GM18508 (cell line): ENCODE results near the gene SPEM3.

Experiments used
- ATAC-seq: cut with Tn5 transposase; IDR thresholded peaks from one replicate; pipeline ENCODE4 v1.9.1; 2021; ENCODE audit warnings: moderate number of reproducible peaks; ENCODE audit not compliant: insufficient read depth, unreplicated experiment

Gene SPEM3

DNA sequence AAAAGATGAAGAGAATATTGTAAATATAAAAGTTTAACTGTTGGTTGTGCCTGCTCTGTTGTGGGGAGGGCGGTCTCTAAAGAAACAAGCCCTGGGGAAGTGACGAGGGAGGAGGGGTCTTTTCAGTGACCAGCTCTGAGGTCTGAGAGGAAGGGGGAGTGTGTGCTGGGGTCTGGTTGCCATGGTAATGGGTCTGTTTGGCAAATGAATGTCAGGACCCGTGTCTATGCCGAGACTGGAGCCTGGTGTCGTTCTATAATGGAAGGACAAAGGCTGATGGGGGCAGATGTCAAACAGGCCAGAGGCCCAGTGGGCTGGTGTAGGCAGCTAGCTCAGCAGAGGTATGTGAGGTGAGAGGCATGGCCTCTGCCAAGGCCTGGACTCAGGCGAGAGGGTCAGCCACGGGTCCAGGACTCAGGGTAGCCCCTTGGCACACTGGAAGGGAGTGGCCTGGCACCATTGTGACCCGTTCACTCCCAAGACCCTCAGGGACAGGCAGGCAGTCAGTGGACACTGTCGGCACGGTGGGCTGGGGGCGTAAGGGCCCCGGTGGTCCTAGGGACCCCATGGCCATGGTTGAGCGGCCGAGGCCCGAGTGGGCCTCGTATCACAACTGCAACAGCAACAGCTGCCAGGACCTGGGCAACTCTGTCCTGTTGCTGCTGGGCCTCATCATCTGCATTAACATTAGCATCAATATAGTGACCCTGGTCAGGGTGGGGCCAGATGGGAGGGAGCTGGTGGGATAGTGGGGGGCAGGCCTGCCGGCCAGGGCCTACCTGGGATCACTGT, 8.6 kb upstream of the SPEM3 start, which contains the start of gene SPEM1:
Gene SPEM1 (plus strand): TSS at position 506 of the 792 bp plus-strand sequence. CDS start 61 bp downstream, at position 567.
- no peak for ATAC-seq

DNA sequence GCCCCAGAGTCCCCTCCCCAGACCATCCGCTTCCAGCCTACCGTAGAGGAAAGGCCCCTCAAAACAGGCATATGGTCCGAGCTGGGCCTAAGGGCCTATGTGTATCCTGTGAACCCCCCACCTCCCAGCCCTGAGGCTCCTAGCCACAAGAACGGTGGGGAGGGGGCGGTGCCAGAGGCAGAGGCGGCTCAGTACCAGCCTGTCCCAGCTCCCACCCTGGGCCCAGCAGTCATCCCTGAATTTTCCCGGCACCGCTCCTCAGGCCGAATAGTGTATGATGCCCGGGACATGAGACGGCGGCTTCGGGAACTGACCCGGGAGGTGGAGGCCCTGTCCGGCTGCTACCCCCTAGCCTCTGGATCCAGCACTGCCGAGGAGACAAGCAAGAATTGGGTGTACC, 7.5 kb upstream of the SPEM3 start:
- ATAC-seq, result no peak

DNA sequence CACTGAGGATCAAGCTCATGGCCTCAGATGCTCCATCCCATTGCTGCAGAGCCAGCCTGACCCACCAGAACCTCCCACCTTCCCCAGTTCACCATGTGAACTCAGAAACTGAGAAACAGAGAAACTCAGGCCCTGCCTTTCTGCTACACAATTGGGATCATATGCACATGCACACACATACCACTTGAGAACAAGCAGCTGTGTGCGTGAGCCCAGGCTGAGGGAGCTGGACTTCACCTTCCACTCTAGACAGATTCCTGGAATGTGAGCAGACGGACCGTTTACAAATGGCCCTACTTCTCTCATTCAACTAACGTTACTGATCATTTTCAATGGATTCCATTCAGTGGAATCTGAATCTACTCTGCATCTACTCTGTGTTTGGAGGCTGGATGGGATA, 5.0 kb upstream of the SPEM3 start:
- no peak for ATAC-seq

DNA sequence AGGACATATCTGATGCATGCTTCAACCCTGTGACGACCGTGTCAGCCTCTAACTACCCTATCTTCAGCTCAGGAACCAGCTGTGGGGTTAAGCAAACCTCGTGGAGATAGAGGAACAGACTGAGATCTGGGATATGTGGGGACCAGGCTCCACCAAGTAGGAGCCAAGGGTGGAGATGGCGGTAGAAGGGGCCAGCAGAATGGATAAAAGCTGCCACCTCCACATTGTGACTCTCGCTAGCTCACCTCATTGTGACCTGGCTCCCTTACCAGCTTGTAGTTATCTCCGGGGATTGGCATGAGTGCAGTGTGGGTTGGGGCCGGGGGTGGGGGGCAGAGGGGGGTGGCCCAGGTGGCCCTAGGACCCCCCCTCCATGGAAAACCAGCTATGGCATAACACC, 3.3 kb upstream of the SPEM3 start, which contains the start of gene SPEM2:
Gene SPEM2 (plus strand): TSS at position 301 of the 400 bp plus-strand sequence. CDS start 73 bp downstream, at position 374.
- ATAC-seq, result no peak

DNA sequence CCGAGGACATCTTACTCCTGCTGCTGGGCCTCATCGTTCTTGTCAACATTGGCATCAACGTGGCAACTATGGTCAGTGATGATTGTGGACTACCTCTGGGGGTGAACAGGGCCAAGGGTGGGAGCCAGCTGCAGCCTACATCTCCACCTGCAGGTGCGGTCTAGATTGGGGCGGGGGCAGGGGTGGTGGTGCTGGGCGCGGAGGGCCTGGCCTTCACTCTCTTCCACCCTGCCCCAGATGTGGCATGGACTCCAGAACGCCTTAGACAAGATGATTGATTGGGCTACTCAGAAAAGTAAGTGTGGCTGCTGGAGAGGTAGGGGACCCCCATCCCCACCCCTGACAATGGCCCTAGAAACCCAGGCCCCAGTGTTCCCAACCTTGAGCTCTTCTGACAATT, 2.9 kb upstream of the SPEM3 start:
- no peak for ATAC-seq

DNA sequence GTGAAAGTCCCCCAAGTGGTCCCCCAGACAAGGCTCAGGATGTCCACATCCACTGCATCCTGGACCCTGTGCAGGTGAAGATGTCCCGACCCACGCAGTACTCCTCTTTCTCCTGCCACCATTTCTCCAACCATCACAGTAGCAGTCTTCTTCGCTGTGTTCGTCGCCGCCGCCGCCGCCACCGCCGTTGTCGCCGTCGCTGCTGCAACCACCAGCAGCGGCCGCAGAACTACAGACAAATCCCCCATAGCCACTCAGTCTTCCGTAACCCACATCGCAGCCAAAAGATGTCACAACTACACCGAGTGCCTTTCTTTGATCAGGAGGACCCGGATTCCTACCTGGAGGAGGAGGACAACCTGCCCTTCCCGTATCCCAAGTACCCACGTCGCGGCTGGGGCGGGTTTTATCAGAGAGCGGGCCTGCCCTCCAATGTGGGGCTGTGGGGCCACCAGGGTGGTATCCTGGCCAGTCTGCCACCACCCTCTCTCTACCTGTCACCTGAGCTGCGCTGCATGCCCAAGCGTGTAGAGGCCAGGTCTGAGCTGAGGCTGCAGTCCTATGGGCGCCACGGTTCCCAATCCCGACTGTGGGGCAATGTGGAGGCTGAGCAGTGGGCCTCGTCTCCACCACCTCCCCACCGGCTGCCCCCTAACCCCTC, 2.3 kb upstream of the SPEM3 start:
- ATAC-seq, result no peak

DNA sequence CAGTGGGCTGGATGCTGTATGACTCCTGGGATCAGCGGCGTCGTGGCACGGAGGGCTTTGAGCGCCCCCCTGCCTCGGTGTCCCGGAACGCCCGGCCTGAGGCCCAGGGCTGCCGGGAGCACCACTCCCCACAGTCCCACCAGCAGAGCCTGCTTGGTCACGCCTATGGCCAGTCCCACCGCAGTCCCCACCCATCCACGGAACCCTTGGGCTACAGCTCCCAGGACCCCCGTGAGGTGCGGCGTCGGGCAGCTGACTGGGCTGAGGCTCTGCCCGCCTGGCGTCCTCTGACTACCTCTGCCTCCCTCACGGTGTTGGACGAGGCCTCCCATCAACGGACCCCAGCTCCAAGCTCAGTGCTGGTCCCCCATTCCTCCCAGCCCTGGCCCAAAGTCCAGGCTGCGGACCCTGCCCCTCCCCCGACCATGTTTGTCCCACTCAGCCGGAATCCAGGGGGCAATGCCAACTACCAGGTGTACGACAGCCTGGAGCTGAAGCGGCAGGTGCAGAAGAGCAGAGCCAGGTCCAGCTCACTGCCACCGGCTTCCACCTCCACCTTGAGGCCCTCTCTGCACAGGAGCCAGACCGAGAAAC, 1.7 kb upstream of the SPEM3 start:
- no peak for ATAC-seq

DNA sequence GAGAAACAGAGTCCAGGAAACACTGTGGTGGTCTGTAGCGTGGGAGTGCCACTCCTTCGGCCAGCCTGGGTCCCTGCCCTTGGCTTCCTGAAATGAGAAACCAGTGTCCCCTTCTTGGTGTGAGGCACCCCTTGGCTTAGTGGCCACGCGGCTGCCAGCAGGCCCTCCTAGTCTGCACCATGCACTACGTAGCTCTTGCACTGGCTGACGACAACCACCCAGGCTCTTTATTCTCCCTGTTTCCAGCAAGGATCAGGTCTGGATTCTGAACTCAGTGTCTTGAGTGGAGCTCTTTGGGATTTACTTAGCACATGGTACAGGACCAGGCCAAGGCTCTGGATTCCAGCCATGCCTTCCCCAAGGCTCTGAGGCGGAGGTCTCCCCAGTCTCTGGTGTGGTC, 1.1 kb upstream of the SPEM3 start:
- no peak for ATAC-seq

DNA sequence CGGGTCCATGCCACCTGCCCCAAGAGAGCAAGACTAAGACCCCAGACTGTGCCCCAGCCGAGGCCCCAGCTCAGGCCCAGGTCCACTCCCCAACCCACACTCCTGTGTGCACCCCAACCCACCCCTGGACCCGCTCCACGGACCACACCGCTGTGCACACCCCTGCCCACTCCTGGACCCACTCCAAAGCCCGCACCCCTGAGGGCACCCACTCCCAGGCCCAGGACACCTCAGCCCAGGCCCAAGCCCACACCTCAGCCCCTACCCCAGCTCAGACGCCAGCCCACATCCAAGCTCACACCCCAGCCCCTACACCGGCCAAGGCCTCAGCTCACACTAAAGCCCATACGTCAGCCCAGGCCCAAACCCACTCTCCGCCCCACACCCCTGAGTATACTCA, 1.1 kb downstream of the SPEM3 start:
- no peak for ATAC-seq

DNA sequence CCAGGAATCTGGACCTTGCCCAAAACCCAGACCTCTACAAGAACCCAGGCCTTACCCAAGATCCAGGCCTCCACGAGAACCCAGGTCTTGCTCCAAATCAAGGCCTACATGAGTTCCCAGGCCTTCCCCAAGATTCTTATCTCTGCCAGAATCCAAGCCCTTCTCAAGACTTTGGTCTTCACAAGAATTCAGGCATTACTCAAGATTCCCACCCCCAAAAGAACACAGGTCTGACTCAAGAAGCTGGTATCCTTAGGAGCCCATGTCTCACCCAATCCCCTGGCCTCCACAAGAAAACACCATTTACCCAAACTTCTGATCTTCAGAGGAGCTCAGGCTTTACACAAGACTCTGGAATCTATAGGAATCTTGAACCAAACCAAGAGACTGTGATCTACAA, 2.6 kb downstream of the SPEM3 start:
- ATAC-seq, result no peak

DNA sequence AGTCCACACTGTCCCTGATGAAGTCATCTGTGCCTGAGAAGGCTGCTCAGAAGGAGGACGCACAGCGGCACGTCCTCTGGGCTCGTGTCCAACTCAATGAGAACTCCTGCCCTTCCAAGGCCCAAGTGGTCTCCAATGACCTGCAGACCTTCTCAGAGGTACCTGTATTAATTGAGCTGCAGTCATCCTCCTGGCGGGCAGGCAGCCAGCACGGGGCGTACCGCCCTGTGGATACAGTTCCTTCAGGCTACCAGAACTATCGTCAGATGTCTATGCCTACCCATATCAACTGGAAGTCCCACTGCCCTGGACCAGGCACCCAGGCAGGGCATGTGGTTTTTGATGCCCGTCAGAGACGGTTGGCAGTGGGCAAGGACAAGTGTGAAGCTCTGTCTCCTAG, 3.6 kb downstream of the SPEM3 start:
- ATAC-seq, result no peak

DNA sequence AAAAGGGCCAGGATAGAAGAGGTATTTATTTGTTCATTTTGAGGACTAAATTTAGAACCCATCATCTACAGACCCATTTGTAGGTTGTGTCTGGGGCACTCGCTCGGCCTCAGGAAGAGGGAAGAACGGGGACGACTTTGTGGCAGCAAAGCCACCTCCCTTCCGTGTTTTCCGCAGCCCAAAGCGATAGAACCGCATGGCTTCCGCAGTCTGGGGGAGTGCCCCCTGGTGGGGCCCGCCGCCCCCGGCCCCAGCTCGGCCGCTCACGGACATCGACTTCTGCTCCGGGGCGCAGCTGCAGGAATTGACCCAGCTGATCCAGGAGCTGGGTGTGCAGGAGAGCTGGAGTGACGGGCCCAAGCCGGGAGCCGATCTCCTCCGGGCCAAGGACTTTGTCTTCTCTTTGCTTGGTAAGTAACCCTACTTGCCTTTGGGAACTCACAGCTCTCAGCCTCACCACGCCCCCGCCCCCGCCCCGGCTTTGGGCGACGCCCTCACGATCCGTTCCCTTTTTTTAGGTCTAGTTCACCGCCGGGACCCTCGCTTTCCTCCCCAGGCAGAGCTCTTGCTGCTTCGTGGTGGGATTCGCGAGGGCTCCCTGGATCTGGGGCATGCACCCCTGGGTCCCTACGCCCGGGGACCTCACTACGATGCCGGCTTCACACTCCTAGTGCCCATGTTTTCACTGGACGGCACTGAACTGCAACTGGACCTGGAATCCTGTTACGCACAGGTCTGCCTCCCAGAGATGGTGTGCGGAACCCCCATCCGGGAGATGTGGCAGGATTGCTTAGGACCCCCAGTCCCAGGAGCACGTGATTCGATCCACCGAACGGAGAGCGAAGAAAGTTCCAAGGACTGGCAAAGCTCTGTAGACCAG, 7.3 kb downstream of the SPEM3 start:
- ATAC-seq, result peak; percentile 18

DNA sequence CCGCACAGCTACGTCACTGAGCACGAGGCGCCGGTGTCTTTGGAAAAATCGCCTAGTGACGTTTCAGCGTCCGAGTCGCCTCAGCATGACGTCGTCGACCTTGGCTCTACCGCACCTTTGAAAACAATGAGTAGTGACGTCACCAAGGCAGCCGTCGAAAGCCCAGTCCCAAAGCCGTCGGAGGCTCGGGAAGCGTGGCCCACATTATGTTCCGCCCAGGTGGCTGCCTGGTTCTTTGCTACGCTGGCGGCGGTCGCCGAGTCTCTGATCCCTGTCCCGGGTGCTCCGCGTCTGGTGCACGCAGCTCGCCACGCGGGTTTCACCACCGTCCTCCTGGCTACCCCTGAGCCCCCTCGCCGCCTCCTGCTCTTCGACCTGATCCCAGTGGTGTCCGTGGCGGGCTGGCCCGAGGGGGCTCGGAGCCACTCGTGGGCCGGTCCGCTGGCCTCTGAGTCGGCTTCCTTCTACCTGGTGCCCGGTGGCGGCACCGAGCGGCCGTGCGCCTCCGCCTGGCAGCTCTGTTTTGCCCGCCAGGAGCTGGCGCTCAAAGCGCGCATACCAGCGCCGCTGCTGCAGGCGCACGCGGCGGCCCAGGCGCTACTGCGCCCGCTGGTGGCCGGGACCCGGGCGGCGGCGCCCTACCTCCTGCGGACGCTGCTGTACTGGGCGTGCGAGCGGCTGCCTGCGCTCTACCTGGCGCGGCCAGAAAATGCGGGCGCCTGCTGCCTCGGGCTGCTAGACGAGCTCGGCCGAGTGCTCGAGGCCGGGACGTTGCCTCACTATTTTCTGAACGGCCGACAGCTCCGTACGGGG, 8.1 kb downstream of the SPEM3 start:
- ATAC-seq, result no peak

DNA sequence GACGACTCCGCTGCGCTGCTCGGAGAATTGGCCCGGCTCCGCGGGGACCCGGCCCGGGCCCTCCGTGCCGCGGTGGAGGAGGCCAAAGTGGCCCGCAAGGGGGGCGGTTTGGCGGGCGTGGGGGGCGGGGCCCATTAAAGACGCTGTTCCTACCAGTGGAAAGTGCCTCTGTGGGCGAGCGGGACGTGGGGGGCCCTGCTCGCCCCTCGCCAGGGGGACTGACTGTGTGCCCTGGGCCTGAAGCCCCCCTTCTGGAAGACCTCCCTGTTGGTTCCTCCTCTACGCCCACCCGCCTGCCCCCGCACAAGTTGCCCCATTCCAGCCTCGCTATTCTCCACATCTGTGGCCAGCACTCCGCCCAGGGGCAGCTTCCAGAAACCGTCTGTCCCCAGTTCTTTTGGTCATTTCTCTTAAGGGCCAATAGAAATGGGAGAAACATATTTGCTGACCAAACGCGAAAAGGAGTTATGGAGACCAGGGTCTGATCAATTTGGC, 8.8 kb downstream of the SPEM3 start:
- ATAC-seq, result no peak

DNA sequence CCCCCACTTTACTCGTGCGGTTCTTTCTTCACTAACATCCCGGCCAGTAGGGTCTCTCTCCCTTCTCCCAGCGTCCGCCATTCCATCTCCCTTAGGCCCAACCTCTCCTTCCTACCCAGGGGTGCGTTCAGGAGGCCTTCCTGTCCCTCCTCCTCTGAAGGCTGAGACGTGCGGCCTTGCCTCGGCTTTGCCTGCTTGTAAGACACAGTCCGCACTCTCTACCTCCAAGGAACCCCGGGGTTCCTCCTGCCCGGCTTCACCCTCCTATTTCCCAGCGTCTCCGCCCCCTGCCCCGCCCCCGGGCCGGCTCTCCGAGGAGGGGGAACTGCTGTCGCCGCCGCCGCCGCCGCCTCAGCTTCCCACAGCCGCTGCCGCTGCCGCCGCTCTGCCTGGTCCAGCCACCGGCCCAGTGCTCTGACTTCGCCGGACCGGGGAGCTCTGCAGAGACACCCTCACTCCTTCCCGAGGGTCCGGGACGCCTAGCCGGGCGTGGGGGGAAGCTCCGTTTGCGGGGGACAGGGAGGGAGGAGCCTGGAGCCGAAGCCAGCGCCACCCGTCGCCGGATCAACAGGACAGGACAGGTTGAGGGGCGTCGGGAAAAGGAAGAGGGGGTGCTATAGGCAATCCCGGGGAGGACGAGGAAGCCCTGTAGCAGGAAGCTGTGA, 9.4 kb downstream of the SPEM3 start:
- ATAC-seq, result no peak

DNA sequence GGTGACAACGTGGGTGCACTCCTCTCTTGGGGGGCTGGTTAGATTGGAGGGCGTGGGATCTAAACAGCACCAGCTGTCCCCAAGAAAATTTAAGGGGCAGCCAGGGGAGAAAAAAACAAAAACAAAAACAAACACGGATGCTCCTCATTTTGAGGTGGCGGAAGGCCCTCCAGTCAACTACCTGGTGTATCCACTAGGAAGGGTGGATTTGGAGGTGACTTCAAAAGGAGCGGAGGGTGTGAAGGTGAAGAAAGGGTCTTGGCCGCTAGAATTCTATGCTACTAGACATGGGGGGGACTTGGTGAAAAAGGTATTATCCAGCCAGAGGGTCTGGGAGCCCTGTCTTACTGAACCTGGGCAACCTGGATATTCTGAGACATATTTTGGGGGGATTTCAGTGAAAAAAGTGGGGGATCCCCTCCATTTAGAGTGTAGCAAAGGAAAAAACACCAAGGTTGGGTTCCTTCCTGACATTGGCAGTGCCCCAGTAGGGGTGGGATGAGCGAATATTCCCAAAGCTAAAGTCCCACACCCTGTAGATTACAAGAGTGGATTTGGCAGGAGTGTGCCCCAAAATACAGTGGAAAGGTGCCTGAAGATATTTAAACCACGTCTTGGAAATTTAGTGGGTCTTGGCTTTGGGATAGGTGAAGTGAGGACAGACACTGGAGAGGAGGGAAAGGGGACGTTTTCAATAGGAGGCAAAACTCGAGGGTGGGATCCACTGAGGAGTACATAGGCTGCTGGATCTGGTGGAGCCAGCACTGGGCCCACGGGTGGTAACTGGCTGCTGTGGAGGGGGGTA, 10.2 kb downstream of the SPEM3 start:
- no peak for ATAC-seq

DNA sequence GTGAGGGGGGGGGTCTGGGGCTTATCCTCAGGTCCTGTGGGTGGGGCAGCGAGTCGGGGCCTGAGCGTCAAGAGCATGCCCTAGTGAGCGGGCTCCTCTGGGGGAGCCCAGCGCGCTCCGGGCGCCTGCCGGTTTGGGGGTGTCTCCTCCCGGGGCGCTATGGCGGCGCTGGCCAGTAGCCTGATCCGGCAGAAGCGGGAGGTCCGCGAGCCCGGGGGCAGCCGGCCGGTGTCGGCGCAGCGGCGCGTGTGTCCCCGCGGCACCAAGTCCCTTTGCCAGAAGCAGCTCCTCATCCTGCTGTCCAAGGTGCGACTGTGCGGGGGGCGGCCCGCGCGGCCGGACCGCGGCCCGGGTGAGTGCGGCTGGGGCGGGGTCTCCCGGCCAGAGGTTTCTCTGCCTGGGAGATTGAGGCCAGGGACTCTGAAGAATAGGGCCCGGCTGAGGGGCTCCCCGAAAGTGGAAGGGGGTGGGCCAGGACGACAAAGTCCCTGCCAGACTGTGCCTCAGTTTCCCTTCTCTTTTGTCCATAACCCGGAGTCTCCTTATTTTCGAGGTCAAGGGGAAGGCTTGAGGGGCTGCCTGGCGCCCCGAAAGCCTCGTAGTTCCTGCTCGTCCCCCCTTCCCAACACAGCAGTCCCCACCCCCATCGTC, 10.9 kb downstream of the SPEM3 start, which contains the start of gene FGF11:
Gene FGF11 (plus strand): TSS at position 51 of the 651 bp plus-strand sequence. CDS start 109 bp downstream, at position 160.
- no peak for ATAC-seq
